ENCODE data around the gene BACE1-AS.

- TF ChIP-seq CTCF (IDR thresholded peaks at IDR 0.05; ENCODE audit: insufficient read depth, low read length, poor library complexity, severe bottlenecking) (no peak), EZH2phosphoT487 (conservative IDR thresholded peaks at IDR 0.05; ENCODE audit: low read length) (no peak)
Observed at GRCh38 chr11:117305145-117305544, 14.0 kb downstream of the BACE1-AS start.

All from SU-DHL-6 (cell line).